HCT116 (cell line): ENCODE measurements around the gene EFR3B. TPM values are rescaled to one million over a fixed set of nuclear protein-coding genes. Genes with fewer than 3 reads are reported as not detected.

Experiments used
- ATAC-seq: fragments of 200-7000 bp; cut with Tn5 transposase; 2 replicates; pipeline ENCODE4 v1.9.1; 2020; ENCODE audit warnings: mild to moderate bottlenecking, moderate library complexity
- BruUV-seq: library from RNA; stranded (reverse); fragments of 400-500 nt; replicated peaks from 2 replicates; lab custom pipeline; 2021; lab: Mats Ljungman, UMichigan
- CTCF ChIA-PET: fragments of 300-600 bp; sonication (Branson Sonifier 250); formaldehyde crosslinking; loops from one replicate; lab custom pipeline; 2021; ENCODE audit warnings: antibody characterized with exemption; lab: Charles Lee
- POLR2A ChIA-PET: fragments of 300-600, 350-600 bp; sonication (Branson Sonifier 250); formaldehyde crosslinking; loops from one replicate; lab custom pipeline; 2021; ENCODE audit warnings: antibody characterized with exemption; lab: Charles Lee
- RAD21 ChIA-PET, 2 experiments: fragments of 300-600 bp; sonication (Branson Sonifier 250); formaldehyde crosslinking; loops; one replicate each; lab custom pipeline; 2023; ENCODE audit warnings: low total read pairs in 2 of 2; ENCODE audit not compliant: uncharacterized antibody in 2 of 2, unreplicated experiment in 2 of 2, low non-redundant PET in 1 of 2; lab: Charles Lee
- DNase-seq: peaks from one replicate; pipeline ENCODE4 v3.0.0-alpha.2; 2010; ENCODE audit warnings: low read depth, low spot score
- H2AFZ ChIP-seq: fragments of 200-600 bp; shearing (Covaris generic), sonication (generic); 2 replicates; pipeline ENCODE4 v1.6.1; 2017; ENCODE audit warnings: low read depth, mixed run types, mixed read lengths, antibody characterized with exemption, low read length; ENCODE audit not compliant: poor library complexity, severe bottlenecking
- H3K27ac ChIP-seq: 2 replicates; pipeline ENCODE4 v1.5.1; 2012; ENCODE audit warnings: low read depth, low read length
- H3K27me3 ChIP-seq: fragments of 200-600 bp; sonication (generic); 2 replicates; pipeline ENCODE4 v1.6.1; 2016; ENCODE audit warnings: mixed run types, low read length, mixed read lengths; ENCODE audit not compliant: insufficient read depth
- H3K36me3 ChIP-seq, 2 experiments: fragments of 200-500 bp in 1 of 2; fragments of 200-600 bp in 1 of 2; sonication (Bioruptor generic) in 1 of 2; sonication (generic) in 1 of 2; 2 replicates each; pipeline versions ENCODE4 v1.5.1 to v1.6.1; 2014 to 2016; ENCODE audit warnings: low read length in 2 of 2, inconsistent platforms in 1 of 2, mixed read lengths in 1 of 2, mixed run types in 1 of 2; ENCODE audit not compliant: insufficient read depth in 2 of 2, control insufficient read depth in 1 of 2
- H3K4me1 ChIP-seq, 2 experiments: fragments of 200-600 bp in 1 of 2; sonication (generic) in 1 of 2; 2 replicates each; pipeline versions ENCODE4 v1.5.1 to v1.6.1; 2012 to 2017; ENCODE audit warnings: low read length in 2 of 2, inconsistent platforms in 1 of 2, mild to moderate bottlenecking in 1 of 2, mixed read lengths in 1 of 2, mixed run types in 1 of 2, moderate library complexity in 1 of 2; ENCODE audit not compliant: insufficient read depth in 2 of 2, control insufficient read depth in 1 of 2
- H3K4me2 ChIP-seq: fragments of 200-600 bp; sonication (generic); 2 replicates; pipeline ENCODE4 v1.6.1; 2017; ENCODE audit warnings: mixed run types, low read length, mixed read lengths
- H3K4me3 ChIP-seq, 2 experiments: fragments of 200-600 bp in 1 of 2; sonication (generic) in 1 of 2; replicated peaks in 1 of 2; 2 replicates each; pipeline ENCODE4 v1.5.1; 2011 to 2016; ENCODE audit warnings: low read length in 2 of 2, control low read depth in 1 of 2, low read depth in 1 of 2, mild to moderate bottlenecking in 1 of 2, mixed read lengths in 1 of 2, mixed run types in 1 of 2
- H3K79me2 ChIP-seq: fragments of 200-600 bp; sonication (generic); 2 replicates; pipeline ENCODE4 v1.6.1; 2017; ENCODE audit warnings: mild to moderate bottlenecking, mixed run types, low read length, moderate library complexity, mixed read lengths; ENCODE audit not compliant: insufficient read depth
- H3K9ac ChIP-seq: fragments of 200-600 bp; sonication (generic); 2 replicates; pipeline ENCODE4 v1.6.1; 2016; ENCODE audit warnings: low read length, mixed read lengths
- H3K9me2 ChIP-seq: fragments of 200-600 bp; sonication (generic), shearing (Covaris generic); 2 replicates; pipeline ENCODE4 v1.6.1; 2017; ENCODE audit warnings: mixed run types, mild to moderate bottlenecking, moderate library complexity; ENCODE audit not compliant: insufficient read depth
- H3K9me3 ChIP-seq, 2 experiments: fragments of 200-500 bp in 1 of 2; fragments of 200-600 bp in 1 of 2; sonication (Bioruptor generic) in 1 of 2; sonication (generic) in 1 of 2; 2 replicates each; pipeline ENCODE4 v1.6.1; 2014 to 2017; ENCODE audit warnings: low read length in 2 of 2, mixed read lengths in 2 of 2, inconsistent platforms in 1 of 2, low read depth in 1 of 2, mild to moderate bottlenecking in 1 of 2, mixed run types in 1 of 2, moderate library complexity in 1 of 2; ENCODE audit not compliant: control insufficient read depth in 1 of 2, insufficient read depth in 1 of 2
- H4K20me1 ChIP-seq: fragments of 200-600 bp; sonication (generic), shearing (Covaris generic); 2 replicates; pipeline ENCODE4 v1.6.1; 2017; ENCODE audit warnings: mixed run types, mild to moderate bottlenecking, moderate library complexity; ENCODE audit not compliant: insufficient read depth
- CBX3 ChIP-seq: IDR thresholded peaks from 2 replicates; pipeline ENCODE4 v1.6.1; 2012; ENCODE audit warnings: low read depth
- CEBPB ChIP-seq: IDR thresholded peaks from 2 replicates; pipeline ENCODE4 v1.6.1; 2012; ENCODE audit warnings: low read depth
- CTCF ChIP-seq, 3 experiments: fragments of 200-600 bp in 1 of 3; sonication (generic) in 1 of 3; IDR thresholded peaks in 2 of 3; conservative IDR thresholded peaks in 1 of 3; 2 replicates each; pipeline ENCODE4 v1.5.1; 2012 to 2017; ENCODE audit warnings: low read depth in 2 of 3, low read length in 2 of 3, antibody characterized with exemption in 1 of 3, borderline replicate concordance in 1 of 3, control low read depth in 1 of 3, mild to moderate bottlenecking in 1 of 3, mixed read lengths in 1 of 3, mixed run types in 1 of 3, moderate library complexity in 1 of 3; ENCODE audit not compliant: insufficient read depth in 1 of 3
- ELF1 ChIP-seq: IDR thresholded peaks from 2 replicates; pipeline ENCODE4 v1.6.1; 2012; ENCODE audit warnings: low read depth, borderline replicate concordance
- FOSL1 ChIP-seq: IDR thresholded peaks from 2 replicates; pipeline ENCODE4 v1.6.1; 2012; ENCODE audit warnings: low read depth
- MAX ChIP-seq: IDR thresholded peaks from 2 replicates; pipeline ENCODE4 v1.6.1; 2012
- POLR2AphosphoS5 ChIP-seq: IDR thresholded peaks from 2 replicates; pipeline ENCODE4 v1.6.1; 2011; ENCODE audit warnings: mild to moderate bottlenecking, low read depth, low read length, moderate library complexity
- RAD21 ChIP-seq: IDR thresholded peaks from 2 replicates; pipeline ENCODE4 v1.6.1; 2012; ENCODE audit warnings: low read depth, mild to moderate bottlenecking
- SRF ChIP-seq: IDR thresholded peaks from 2 replicates; pipeline ENCODE4 v1.6.1; 2012; ENCODE audit warnings: low read depth
- TCF7L2 ChIP-seq: IDR thresholded peaks from 2 replicates; pipeline ENCODE4 v1.7.0; 2011; ENCODE audit warnings: borderline replicate concordance, inconsistent platforms; ENCODE audit not compliant: insufficient read depth, insufficient read length; ENCODE audit errors: extremely low read depth
- ZNF274 ChIP-seq: fragments of 200-500 bp; sonication (Bioruptor generic); IDR thresholded peaks from 2 replicates; pipeline ENCODE4 v1.6.1; 2014; ENCODE audit warnings: mild to moderate bottlenecking, low read depth, low read length, inconsistent platforms
- intact Hi-C: fragments of 100-400 bp; cut with micrococcal nuclease; formaldehyde crosslinking; loops from 2 replicates; pipeline ENCODE4 v1.10.0; 2022
- total RNA-seq: library from RNA; stranded (reverse); gene quantifications from one replicate; pipeline ENCODE4 v1.2.1, GENCODE V29; 2021; ENCODE audit not compliant: unreplicated experiment

EFR3B gene
- total RNA-seq, 1 experiment from 2014 or later: 0.96 TPM

- ChIA-PET CTCF (no interaction called here), RAD21 (no interaction called here), POLR2A (no interaction called here)
- Histone ChIP-seq H3K9ac (no peak overlapping the region), H3K27ac (no peak overlapping the region), H3K79me2 (no peaks in the 10 kb centered on the region), H3K4me2 (no peak overlapping the region), H2AFZ (no peak overlapping the region), H3K9me2 (no peaks in the 10 kb centered on the region), H3K9me3 (no peaks in the 10 kb centered on the region), H3K4me3 (no peak overlapping the region), H3K27me3 (peaks cover 19% of the 10 kb centered on the region; the same call in 1 of the 2 replicates), H3K4me1 (peaks cover 21 to 26% of the 10 kb centered on the region in 2 experiments), H4K20me1 (no peaks in the 10 kb centered on the region), H3K36me3 (no peaks in the 10 kb centered on the region)
- no peak for TF ChIP-seq FOSL1
- TF ChIP-seq CEBPB: no peak
- TF ChIP-seq MAX: no peak
- no peak for TF ChIP-seq ELF1
- TF ChIP-seq ZNF274: no peak
- TF ChIP-seq POLR2AphosphoS5: no peak
- no peak for TF ChIP-seq RAD21
- no peak for TF ChIP-seq TCF7L2
- ATAC-seq (no peak), DNase-seq (no peak)
- no TSS peak for BruUV-seq
- intact Hi-C loops: no loop called here
These were observed 2.8 kb upstream of the EFR3B start for GRCh38 chr2:25039126-25039525.

GRCh38 chr2:25041307-25041927, 459 bp upstream of the EFR3B start:
- CTCF ChIA-PET: interaction anchor here (1.0 to 1.6 kb wide), 3 partner anchors 10 to 88 kb away, joined by 3 to 15 read pairs (median 5); no protein-coding TSS in a partner anchor
- RAD21 ChIA-PET: interaction anchor here in 1 of 2 experiments (0.6 kb wide), 1 partner anchor 574 kb away, joined by 3 read pairs; no protein-coding TSS in a partner anchor
- POLR2A ChIA-PET: no interaction called here
- Histone ChIP-seq H4K20me1 (no peaks in the 10 kb centered on the region), H2AFZ (peak overlapping the region; percentile 92), H3K9ac (no peak overlapping the region), H3K27me3 (peaks cover 29% of the 10 kb centered on the region; the same call in 1 of the 2 replicates), H3K9me3 (no peaks in the 10 kb centered on the region), H3K79me2 (no peaks in the 10 kb centered on the region), H3K4me1 (peaks cover 21 to 26% of the 10 kb centered on the region in 2 experiments), H3K36me3 (no peaks in the 10 kb centered on the region), H3K4me3 (peak overlapping the region; percentile 46 to 68), H3K9me2 (no peaks in the 10 kb centered on the region), H3K27ac (peak overlapping the region; percentile 43; the same call in 1 of the 2 replicates), H3K4me2 (peak overlapping the region; percentile 100)
- ATAC-seq (peak; percentile 51), DNase-seq (peak; percentile 50)
- intact Hi-C loops: loop anchor here (5.0 kb wide), 1 partner anchor 66 kb away; no protein-coding TSS in a partner anchor
- no peak for TF ChIP-seq ELF1
- no peak for TF ChIP-seq SRF
- no peak for TF ChIP-seq CEBPB
- no peak for TF ChIP-seq MAX
- TF ChIP-seq CTCF (IDR thresholded peaks at IDR 0.05 in 2 of 3, conservative IDR thresholded peaks at IDR 0.05 in 1 of 3; ENCODE audit: borderline replicate concordance in 1 of 3, insufficient read depth in 1 of 3, low read depth in 2 of 3, low read length in 2 of 3): peak in 2 of 3 experiments; percentile 20 to 38; a peak in 2 of 6 replicates
- no peak for TF ChIP-seq POLR2AphosphoS5
- TF ChIP-seq CBX3: no peak
- no TSS peak for BruUV-seq
